Measurements from ENCODE around the gene DKKL1.

- TF ChIP-seq POLR2AphosphoS5 (IDR thresholded peaks at IDR 0.05; ENCODE audit: borderline replicate concordance, low read depth, low read length) (no peak), EZH2 (IDR thresholded peaks at IDR 0.05) (no peak)
Observed at GRCh38 chr19:49315111-49315510, 48.6 kb upstream of the DKKL1 start.
